IPS-18c (cell line): ENCODE data around the gene TRMT1.

ENCODE experiments used
- H3K4me3 ChIP-seq: 2 replicates; pipeline ENCODE4 v1.7.0; 2013; ENCODE audit warnings: low read depth, mild to moderate bottlenecking, low read length, moderate library complexity; ENCODE audit not compliant: insufficient read depth
- H3K9me3 ChIP-seq: one replicate; pipeline ENCODE4 v1.6.1; 2013; ENCODE audit warnings: mild to moderate bottlenecking, low read length, moderate library complexity; ENCODE audit not compliant: control insufficient read depth, insufficient read depth

The TRMT1 gene

GRCh38 chr19:13087795-13088537, 28.6 kb downstream of the TRMT1 start:
- H3K4me3 ChIP-seq: no peak overlapping the region
- H3K9me3 ChIP-seq: no peaks in the 10 kb centered on the region

DNA sequence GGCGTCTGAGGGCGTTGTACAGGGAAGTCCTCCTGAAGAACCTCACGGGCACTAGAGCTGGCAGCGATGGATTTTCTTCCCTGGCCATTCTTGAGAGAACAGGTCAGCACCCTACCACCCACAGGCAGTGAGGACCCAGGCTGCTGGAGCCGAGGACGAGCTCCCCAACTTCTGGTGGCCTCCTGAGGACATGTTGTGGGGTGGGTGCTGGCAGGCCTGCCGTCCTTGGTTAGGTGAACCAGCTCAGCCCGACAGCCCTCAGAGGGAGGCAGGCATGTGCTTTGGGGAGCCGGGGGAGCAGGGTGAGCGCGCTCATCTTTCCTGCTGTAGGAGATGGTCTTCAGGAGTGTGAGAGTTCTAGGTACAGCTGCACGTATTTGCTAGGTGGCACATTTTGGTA, 29.2 kb downstream of the TRMT1 start:
- Histone ChIP-seq H3K4me3 (no peak overlapping the region), H3K9me3 (no peaks in the 10 kb centered on the region)

DNA sequence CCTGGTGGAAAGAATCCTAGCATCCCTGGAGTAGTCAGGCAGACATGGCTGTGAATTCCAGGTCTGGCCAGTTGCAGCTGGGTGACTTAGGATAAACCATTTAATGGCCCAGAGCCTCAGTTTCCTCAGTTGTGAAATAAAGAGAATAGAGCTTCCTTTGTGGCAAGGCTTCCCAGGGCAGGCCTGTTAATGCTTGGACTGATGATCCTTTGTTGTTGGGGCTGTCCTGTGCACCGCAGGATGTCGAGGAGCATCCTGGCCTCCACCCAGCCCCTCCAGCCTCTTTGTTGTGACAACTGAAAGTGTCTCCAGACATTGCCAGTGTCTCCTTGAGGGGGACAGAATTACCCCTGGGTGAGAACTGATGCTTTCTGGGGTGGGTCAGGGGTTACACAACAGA, 30.2 kb downstream of the TRMT1 start:
- no peak overlapping the region for H3K4me3 ChIP-seq

GRCh38 chr19:13085666-13086065, 30.9 kb downstream of the TRMT1 start:
- H3K4me3 ChIP-seq: no peak overlapping the region
- H3K9me3 ChIP-seq: no peaks in the 10 kb centered on the region

More for the DNA sequence above, 30.2 kb downstream of the TRMT1 start:
- no peaks in the 10 kb centered on the region for H3K9me3 ChIP-seq

DNA sequence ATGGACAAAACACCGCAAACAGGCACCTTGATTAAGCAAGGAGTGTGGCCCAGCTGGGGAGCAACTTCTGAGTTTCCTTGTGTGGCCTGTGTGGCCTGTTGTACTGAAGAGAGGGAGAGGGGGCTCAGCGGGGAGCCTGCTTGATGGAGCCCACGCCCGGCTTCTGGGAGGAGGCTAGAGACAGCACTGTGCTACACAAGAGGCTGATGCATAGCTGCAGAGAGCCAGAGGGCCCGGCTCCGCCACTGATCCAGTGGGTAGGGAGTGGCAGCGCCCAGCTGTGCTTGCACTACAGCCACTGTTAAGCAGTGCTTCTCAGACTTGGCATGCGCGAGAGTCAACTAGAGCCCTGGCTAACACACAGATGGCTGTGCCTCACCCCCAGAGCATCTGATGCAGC, 32.9 kb downstream of the TRMT1 start:
- no peaks in the 10 kb centered on the region for H3K9me3 ChIP-seq
- H3K4me3 ChIP-seq: no peak overlapping the region

- Histone ChIP-seq H3K9me3 (no peaks in the 10 kb centered on the region), H3K4me3 (no peak overlapping the region)
Measured at GRCh38 chr19:13083008-13083404, 33.5 kb downstream of the TRMT1 start.

DNA sequence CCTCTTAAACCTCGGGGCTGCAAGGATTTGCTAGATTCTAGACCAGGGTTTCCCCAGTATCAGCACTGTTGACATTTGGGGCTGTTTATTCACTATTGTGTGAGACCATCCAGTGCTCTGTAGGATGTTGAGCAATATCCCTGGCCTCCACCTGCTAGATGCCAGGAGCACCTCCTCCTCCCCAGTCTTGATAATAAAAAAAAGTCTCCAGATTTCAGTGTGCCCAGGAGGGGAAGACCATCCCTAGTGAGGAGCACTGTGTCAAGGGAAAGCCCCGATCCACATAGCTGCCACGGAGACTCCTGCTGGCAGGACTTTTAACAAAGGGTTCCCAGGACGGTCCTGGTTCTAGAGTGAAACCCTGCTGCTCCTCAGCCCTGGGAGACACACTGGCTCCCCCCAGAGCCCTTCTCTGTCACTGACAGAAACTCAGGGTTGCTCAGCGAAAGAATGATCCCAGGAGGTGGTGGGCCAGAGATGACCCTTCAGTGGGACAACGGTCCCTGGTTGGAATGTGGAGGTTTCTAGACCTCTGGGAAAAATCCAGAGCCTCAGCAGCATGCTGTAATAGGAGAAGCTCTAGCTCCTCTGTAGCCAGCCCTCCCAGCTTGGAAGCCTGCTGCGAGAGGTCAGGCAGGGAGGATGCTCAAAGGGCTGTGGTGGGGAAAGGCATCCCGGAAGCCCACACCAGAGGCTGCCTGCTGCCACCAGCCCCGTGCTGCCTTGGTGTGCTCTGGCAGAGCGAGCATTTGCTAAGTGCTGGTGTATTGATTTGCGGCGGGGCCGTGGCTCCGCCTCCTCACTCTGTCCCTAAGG, 34.1 kb downstream of the TRMT1 start:
- Histone ChIP-seq H3K4me3 (no peak overlapping the region), H3K9me3 (no peaks in the 10 kb centered on the region)

- no peaks in the 10 kb centered on the region for H3K9me3 ChIP-seq
- no peak overlapping the region for H3K4me3 ChIP-seq
Measured at GRCh38 chr19:13079542-13079986, 37.0 kb downstream of the TRMT1 start.

GRCh38 chr19:13078897-13079541, 37.5 kb downstream of the TRMT1 start:
- Histone ChIP-seq H3K9me3 (peaks cover 2% of the 10 kb centered on the region), H3K4me3 (no peak overlapping the region)

DNA sequence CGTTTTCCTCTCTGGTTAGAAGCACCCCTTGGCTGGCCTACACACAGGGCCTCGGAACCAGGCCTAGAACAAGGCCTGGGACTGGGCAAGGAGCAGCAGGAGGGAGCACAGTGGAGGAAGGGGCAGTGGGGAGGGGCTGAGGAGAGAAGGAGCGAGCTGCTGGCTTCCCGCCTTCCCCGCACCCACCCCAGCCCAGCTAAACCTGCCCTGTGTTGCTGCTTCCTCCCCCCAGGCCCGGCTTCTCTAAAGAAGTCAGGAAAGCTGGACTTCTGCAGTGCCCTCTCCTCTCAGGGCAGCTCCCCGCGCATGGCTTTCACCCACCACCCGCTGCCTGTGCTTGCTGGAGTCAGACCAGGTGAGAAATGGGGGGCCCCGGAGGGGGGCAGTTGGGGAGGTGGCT, 38.2 kb downstream of the TRMT1 start:
- H3K4me3 ChIP-seq: no peak overlapping the region; the same call in 1 of the 2 replicates

DNA sequence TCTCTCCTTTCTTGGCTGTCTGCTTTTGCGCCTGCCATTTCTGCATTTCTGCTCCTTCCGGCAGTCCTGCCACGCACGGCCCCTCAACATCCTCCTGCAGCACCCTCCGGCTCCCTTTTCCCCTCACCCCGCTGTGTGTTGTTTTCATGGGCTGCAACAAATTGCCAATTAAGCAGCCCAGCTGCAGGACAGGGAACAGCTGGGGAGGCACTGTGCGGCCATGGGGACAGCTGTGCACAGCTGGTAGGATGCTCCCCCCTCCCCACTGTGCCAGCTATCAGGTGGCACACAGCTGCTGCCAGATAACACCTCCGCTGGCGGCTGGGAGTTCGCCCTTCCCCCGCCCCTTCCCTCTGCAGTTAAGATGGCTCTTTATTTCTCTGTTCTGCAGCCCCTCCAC, 39.3 kb downstream of the TRMT1 start:
- Histone ChIP-seq H3K4me3 (no peak overlapping the region), H3K9me3 (peaks cover 3% of the 10 kb centered on the region)

More for the DNA sequence above, 38.2 kb downstream of the TRMT1 start:
- H3K9me3 ChIP-seq: peaks cover 3% of the 10 kb centered on the region

GRCh38 chr19:13076787-13077186, 39.8 kb downstream of the TRMT1 start:
- Histone ChIP-seq H3K4me3 (no peak overlapping the region), H3K9me3 (peaks cover 3% of the 10 kb centered on the region)

- Histone ChIP-seq H3K4me3 (no peak overlapping the region), H3K9me3 (peaks cover 3% of the 10 kb centered on the region)
Measured at GRCh38 chr19:13076320-13076719, 40.2 kb downstream of the TRMT1 start.

GRCh38 chr19:13074378-13074777, 42.2 kb downstream of the TRMT1 start:
- no peak overlapping the region for H3K4me3 ChIP-seq
- peaks cover 5% of the 10 kb centered on the region for H3K9me3 ChIP-seq

GRCh38 chr19:13073263-13073662, 43.3 kb downstream of the TRMT1 start:
- Histone ChIP-seq H3K4me3 (no peak overlapping the region), H3K9me3 (peaks cover 5% of the 10 kb centered on the region)

DNA sequence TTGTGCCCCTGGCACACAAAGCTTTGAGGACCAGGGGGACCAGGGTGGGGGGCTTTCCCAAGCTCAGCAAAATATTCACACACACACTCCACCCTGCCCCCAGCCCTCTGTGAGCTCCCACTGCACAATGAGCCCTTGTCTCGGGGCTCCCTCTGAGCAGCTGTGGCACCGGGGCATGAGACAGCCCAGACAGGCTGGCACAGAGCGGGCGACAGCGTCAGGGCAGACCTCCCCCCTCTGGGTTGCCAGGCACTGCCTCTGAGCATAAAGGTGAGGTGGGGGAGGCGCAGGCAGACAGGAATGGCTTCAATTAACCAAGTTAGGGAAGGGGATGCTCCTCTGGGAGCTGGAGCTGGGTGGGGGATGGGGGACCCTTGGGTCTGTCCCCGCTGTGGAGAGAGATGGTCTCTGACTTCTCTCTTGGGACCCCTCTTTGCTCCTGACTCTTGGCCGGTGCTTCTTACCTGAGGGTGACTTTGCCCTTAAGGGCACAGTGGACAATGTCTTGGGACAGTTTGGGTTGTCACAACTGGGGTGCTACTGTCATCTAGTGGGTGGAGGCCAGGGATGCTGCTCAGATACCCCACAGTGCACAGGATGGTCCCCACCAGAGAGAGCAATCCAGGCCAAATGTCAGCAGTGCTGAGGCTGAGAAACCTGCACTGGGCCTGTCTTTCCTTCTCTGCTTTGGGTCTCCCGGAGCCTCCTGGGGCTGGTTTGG, 44.2 kb downstream of the TRMT1 start:
- H3K9me3 ChIP-seq: peaks cover 5% of the 10 kb centered on the region
- no peak overlapping the region for H3K4me3 ChIP-seq

DNA sequence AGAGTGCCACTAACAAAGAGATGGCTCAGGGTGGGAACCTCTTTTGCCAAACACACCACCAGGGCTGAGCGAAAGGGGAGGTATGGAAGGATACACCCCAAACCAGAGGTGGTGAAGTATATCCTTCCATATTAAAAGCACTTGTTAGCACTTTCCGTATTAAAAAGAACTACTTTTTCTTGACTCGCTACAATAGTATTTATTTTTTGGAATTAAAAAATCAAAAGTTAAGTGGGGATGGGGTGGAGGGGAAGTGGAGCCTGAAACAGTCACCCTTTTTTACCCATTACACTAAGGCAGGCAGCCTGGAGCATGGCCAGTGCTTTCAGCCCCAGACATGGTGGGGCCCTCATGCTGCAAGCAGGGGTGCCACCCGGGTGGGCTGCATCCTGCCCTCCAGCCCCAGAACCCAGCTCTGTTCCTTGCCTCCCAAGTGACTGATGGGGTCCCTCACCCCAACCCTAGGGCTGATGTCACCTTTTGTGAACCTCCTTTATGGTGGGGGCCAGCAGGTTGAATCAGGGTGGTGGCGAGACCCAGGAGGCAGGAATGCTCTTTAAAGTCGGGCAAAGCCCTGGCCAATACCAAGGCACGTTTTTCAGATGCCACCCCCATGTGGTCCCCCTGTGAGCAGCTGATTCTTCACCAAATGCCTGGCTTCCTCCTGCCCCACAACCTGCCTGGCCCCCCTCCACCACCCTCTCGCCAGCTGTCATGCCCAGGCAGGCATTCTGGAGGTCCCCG, 44.9 kb downstream of the TRMT1 start:
- H3K4me3 ChIP-seq: no peak overlapping the region
- H3K9me3 ChIP-seq: peaks cover 5% of the 10 kb centered on the region
